Kidney (tissue), 14 donors: ENCODE measurements around the gene KIAA0232. TPM values are rescaled to one million over a fixed set of nuclear protein-coding genes. Genes with fewer than 3 reads are reported as not detected.

ENCODE experiments used
- DNase-seq, 5 donors: peaks; one replicate each; pipeline ENCODE4 v3.0.0-alpha.2; 2013 to 2020
- FAIRE-seq: peaks from 2 replicates; lab custom pipeline; 2012; peaks lifted over from hg19 to GRCh38; lab: Jason Lieb, UNC
- H3K27ac ChIP-seq, 2 donors: one replicate each; pipeline ENCODE4 v1.7.0; 2013; ENCODE audit warnings: low read depth in 2 of 2, low read length in 2 of 2, inconsistent platforms in 1 of 2
- H3K27me3 ChIP-seq: one replicate; pipeline ENCODE4 v1.7.1; 2013; ENCODE audit warnings: low read length, inconsistent platforms; ENCODE audit not compliant: control insufficient read depth, insufficient read depth
- H3K36me3 ChIP-seq, 3 donors: one replicate each; pipeline versions ENCODE4 v1.7.0 to v1.7.1; 2013; ENCODE audit warnings: low read length in 3 of 3, control low read depth in 1 of 3, inconsistent platforms in 1 of 3; ENCODE audit not compliant: insufficient read depth in 3 of 3, control insufficient read depth in 2 of 3
- H3K4me1 ChIP-seq, 3 donors: one replicate each; pipeline versions ENCODE4 v1.7.0 to v1.7.1; 2013; ENCODE audit warnings: low read length in 3 of 3, inconsistent platforms in 1 of 3, low read depth in 1 of 3; ENCODE audit not compliant: control insufficient read depth in 2 of 3, insufficient read depth in 2 of 3
- H3K4me3 ChIP-seq, 3 donors: one replicate each; pipeline versions ENCODE4 v1.7.0 to v1.8.1; 2013; ENCODE audit warnings: low read length in 3 of 3, control low read depth in 1 of 3, inconsistent platforms in 1 of 3
- H3K9ac ChIP-seq, 3 donors: one replicate each; pipeline versions ENCODE4 v1.7.0 to v1.7.1; 2013; ENCODE audit warnings: low read length in 3 of 3, control low read depth in 1 of 3, inconsistent platforms in 1 of 3
- H3K9me3 ChIP-seq, 3 donors: one replicate each; pipeline versions ENCODE4 v1.7.0 to v1.7.1; 2013; ENCODE audit warnings: low read length in 3 of 3, control low read depth in 1 of 3, inconsistent platforms in 1 of 3; ENCODE audit not compliant: control insufficient read depth in 2 of 3, insufficient read depth in 1 of 3
- CTCF ChIP-seq: IDR thresholded peaks from 3 replicates; pipeline ENCODE4 v1.5.1; 2012; ENCODE audit warnings: mild to moderate bottlenecking, moderate library complexity, borderline replicate concordance; ENCODE audit not compliant: insufficient read depth; ENCODE audit errors: extremely low read depth
- intact Hi-C: fragments of 100-400 bp; cut with DNase I; formaldehyde crosslinking; loops from one replicate; pipeline ENCODE4 v1.11.1; 2022
- polyA plus RNA-seq: library from polyadenylated mRNA; stranded (reverse); fragments of 350-450 nt; fragmentation: Illumina TruSeq; extraction: RNeasy Lipid Tissue Mini Kit (QIAGEN cat#74804); gene quantifications from one replicate; pipeline ENCODE4 v1.2.3, GENCODE V29; 2014; ENCODE audit warnings: low read depth, low replicate concordance; ENCODE audit not compliant: insufficient read depth
- total RNA-seq: library from RNA; stranded (reverse); fragmentation: NEBNext Ultra II Directional; extraction: Animal tissue kit (Norgen Biotek cat#: 25700); gene quantifications from one replicate; pipeline ENCODE4 v1.2.1, GENCODE V29; 2021
- donor health status: control.
- donor health status: control.
- donor health status: control.
- donor health status: control.
- donor health status: control.
- donor health status: DM: yes; HTN: yes; CAD: no.
- donor health status: Normal renal cell carcinoma (clear cell type).

The KIAA0232 gene
- total and polyA plus RNA-seq, 2 donors from 2014 or later = 14.0 to 39.9 TPM

- Histone ChIP-seq H3K27ac (no peak overlapping the region), H3K4me3 (no peak overlapping the region), H3K9ac (no peak overlapping the region), H3K36me3 (no peaks in the 10 kb centered on the region), H3K27me3 (no peaks in the 10 kb centered on the region), H3K4me1 (peaks cover 0 to 4% (median 0%) of the 10 kb centered on the region in 3 donors), H3K9me3 (no peaks in the 10 kb centered on the region)
- DNase-seq (no peak), FAIRE-seq (no peak)
- intact Hi-C loops = no loop called here
- TF ChIP-seq CTCF = no peak
Observed at GRCh38 chr4:6776920-6777635, 5.4 kb upstream of the KIAA0232 start.

- no peaks in the 10 kb centered on the region for H3K27me3 ChIP-seq
- H3K36me3 ChIP-seq = no peaks in the 10 kb centered on the region
- intact Hi-C loops = no loop called here
- FAIRE-seq (no peak), DNase-seq (no peak)
- no peaks in the 10 kb centered on the region for H3K9me3 ChIP-seq
- peaks cover 0 to 4% (median 0%) of the 10 kb centered on the region in 3 donors for H3K4me1 ChIP-seq
- no peak overlapping the region for H3K9ac ChIP-seq
- no peak overlapping the region for H3K27ac ChIP-seq
- no peak for TF ChIP-seq CTCF
- no peak overlapping the region for H3K4me3 ChIP-seq
Observed at GRCh38 chr4:6777636-6778281, 4.8 kb upstream of the KIAA0232 start.

GRCh38 chr4:6778435-6778834, 4.1 kb upstream of the KIAA0232 start:
- Histone ChIP-seq H3K9me3 (no peaks in the 10 kb centered on the region), H3K27me3 (no peaks in the 10 kb centered on the region), H3K27ac (no peak overlapping the region), H3K4me1 (peaks cover 0 to 4% (median 0%) of the 10 kb centered on the region in 3 donors), H3K36me3 (no peaks in the 10 kb centered on the region), H3K9ac (no peak overlapping the region), H3K4me3 (no peak overlapping the region)
- no peak for TF ChIP-seq CTCF
- FAIRE-seq (no peak), DNase-seq (no peak)
- intact Hi-C loops = no loop called here
